T-helper 2 cell treated with Interferon-gamma antibody and Interleukin-4, amounts not matched to agents 100 ng/mL and 5 ng/mL, for 36 hours (primary cell): ENCODE measurements around the gene DALRD3. TPM values are rescaled to one million over a fixed set of nuclear protein-coding genes. Genes with fewer than 3 reads are reported as not detected.

Source experiments
- intact Hi-C: fragments of 100-400 bp; cut with micrococcal nuclease; formaldehyde crosslinking; loops from one replicate; pipeline ENCODE4 v1.15.1; 2023
- total RNA-seq: library from RNA; stranded (reverse); gene quantifications from 2 replicates; pipeline ENCODE4 v1.2.3, GENCODE V29; 2022

The DALRD3 gene
- total RNA-seq, 1 donor from 2014 or later = 23.7 TPM

DNA sequence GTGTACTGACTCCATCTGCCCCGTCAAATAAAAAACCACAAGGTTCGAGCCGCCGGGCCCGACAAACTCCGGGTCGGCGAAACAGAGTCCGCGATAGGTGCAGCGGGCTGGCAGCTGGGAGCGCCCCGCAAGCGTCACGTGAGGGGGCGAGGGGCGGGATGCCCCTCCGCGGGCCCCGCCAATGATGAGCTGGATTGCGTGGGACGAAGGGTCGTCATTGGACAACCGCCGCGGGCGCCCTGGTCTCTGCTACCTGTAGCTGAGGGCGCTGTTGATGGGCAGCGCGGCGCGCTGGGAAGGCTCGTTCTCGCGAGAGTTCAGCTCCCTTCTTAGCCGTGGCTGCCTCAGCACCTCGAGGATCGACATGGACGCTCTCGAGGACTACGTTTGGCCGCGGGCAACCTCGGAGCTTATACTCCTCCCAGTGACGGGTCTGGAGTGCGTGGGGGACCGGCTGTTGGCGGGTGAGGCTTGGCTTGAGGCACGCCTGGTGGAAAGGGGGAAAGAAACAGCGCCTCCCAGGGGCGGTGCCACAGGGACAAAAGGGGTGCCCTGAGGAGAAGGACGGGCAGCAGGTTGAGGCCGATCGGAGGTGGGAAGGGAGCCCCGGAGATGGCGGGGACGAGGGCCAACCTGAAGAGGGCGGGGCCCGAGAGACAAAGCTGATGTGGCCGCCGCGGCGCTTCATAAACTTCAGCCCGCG, 11.2 kb downstream of the DALRD3 start, which contains the start of gene WDR6:
Gene WDR6 (plus strand): TSS at position 324 of the 703 bp plus-strand sequence. CDS start 41 bp downstream, at position 365.
- intact Hi-C loops = loop anchor here (1.0 to 5.0 kb wide), 6 partner anchors 14 to 400 kb away; partner anchors contain the start of genes ARIH2, IP6K2, QRICH1 and UQCRC1

DNA sequence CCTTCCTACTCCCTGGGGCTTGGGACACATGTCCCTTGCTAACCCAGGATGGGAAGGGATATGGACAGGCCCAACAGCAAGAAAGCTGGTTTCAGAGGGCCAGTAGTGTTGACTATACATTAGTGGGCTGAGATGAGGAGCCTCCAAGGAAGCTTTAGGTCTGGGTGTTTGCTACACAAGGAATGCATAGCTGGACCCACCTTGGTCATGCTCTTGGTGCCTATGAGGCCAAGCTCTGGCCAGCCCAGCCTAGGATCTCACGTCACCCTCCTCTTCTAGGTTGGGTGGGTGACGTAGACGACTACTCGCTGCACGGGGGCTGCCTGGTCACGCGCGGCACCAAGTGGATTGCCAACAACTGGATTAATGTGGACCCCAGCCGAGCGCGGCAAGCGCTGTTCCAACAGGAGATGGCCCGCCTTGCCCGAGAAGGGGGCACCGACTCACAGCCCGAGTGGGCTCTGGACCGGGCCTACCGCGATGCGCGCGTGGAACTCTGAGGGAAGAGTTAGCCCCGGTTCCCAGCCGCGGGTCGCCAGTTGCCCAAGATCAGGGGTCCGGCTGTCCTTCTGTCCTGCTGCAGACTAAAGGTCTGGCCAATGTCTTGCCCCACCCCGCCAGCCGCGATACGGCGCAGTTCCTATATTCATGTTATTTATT, 11.8 kb downstream of the DALRD3 start:
- intact Hi-C loops = loop anchor here (1.0 to 5.0 kb wide), 6 partner anchors 15 to 399 kb away; partner anchors contain the start of genes ARIH2, IP6K2, QRICH1 and UQCRC1

DNA sequence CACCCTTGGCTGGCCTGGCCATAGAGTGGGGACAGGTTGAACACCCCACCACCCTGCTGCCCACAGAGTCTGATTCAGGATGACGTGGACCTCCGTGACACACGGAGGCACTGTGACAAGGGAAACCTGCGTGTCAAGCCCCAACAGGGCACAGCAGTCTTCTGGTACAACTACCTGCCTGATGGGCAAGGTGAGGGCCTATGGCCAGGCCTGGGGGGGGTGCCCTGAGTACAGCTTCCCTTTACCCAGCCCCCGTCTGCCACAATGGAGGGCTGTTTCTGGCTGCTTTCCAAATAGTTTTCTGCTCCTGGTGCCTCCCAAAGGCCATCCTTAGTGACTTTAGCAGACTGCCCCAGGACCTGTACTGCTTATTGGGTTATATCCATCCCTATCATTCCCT, 12.4 kb downstream of the DALRD3 start:
- intact Hi-C loops = loop anchor here (2.0 to 5.0 kb wide), 3 partner anchors 89 to 399 kb away; partner anchors contain the start of genes ARIH2, IP6K2 and UQCRC1

DNA sequence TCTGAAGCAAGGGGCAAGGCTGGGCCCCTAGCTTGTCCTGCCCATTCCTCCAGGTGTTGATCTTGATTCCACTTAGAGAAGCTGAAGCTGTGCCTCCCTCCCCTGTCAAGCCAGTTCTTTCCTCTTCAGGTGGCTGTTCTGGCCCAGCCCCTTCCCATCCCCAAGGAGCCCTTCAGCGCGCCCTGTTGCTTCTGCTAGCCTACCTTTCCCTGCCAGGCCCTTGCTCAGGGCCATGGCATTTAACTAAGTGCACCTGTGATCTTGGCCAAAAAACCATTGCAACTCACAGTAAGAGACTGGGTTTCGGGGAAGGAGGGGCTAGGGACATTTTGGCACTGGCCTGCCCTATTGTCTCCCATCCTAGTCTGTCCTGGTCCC, 13.1 kb downstream of the DALRD3 start:
- intact Hi-C loops = loop anchor here (5.0 kb wide), 2 partner anchors 88 to 398 kb away; partner anchors contain the start of genes ARIH2 and UQCRC1

DNA sequence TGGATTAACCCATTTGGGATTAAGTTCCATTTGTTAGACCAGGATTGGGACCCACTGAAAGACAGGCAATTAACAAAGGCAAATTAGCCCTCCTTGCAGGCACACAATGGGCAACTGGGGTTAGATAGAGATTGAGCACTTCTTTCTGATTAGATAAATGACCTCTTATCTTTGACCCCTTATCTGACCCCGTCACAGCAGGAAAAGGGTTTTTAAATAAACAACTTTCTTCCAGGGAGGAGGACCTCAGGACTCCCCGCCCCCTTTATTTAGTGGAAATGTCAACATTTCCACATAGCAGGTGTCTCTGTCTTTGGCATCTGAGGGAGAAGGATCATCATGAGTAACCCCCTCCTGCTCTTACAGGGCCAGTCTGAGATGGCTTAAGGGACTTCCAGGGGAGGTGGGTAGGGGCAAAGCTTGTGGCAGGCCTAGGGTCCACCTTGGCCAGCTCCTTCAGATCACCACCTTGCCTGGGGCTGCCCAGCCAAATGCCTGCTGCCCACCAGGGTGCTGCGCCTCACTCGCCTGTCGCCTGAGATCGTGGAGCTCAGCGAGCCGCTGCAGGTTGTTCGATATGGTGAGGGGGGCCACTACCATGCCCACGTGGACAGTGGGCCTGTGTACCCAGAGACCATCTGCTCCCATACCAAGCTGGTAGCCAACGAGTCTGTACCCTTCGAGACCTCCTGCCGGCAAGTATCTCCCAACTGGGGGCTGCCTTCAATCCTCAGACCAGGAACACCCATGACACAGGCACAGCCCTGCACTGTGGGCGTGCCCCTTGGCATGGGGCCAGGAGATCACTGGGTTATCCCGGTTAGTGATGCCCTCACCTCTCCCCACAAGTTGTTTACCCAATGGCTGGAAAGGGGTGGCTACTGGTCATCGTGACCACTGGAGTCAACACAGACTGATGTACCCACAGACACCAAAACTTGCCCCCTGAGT, 13.8 kb downstream of the DALRD3 start:
- intact Hi-C loops = loop anchor here (5.0 kb wide), 2 partner anchors 87 to 397 kb away; partner anchors contain the start of genes ARIH2 and UQCRC1

DNA sequence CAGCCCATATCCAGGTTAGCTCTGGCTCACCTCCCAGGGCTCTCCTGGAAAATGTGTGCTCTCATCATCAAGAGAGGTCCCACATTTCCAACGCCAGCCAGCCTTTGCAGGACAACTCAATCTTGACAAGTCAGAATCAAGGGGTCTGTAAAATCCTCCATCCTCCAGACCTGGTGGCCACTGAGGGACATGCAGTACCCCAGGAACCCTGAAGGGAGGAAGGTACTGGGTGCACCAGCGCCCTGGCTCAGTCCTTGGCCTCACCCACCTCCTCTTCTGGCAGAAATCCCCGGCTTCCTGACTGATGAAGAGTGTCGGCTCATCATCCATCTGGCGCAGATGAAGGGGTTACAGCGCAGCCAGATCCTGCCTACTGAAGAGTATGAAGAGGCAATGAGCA, 17.2 kb downstream of the DALRD3 start:
- intact Hi-C loops = no loop called here

DNA sequence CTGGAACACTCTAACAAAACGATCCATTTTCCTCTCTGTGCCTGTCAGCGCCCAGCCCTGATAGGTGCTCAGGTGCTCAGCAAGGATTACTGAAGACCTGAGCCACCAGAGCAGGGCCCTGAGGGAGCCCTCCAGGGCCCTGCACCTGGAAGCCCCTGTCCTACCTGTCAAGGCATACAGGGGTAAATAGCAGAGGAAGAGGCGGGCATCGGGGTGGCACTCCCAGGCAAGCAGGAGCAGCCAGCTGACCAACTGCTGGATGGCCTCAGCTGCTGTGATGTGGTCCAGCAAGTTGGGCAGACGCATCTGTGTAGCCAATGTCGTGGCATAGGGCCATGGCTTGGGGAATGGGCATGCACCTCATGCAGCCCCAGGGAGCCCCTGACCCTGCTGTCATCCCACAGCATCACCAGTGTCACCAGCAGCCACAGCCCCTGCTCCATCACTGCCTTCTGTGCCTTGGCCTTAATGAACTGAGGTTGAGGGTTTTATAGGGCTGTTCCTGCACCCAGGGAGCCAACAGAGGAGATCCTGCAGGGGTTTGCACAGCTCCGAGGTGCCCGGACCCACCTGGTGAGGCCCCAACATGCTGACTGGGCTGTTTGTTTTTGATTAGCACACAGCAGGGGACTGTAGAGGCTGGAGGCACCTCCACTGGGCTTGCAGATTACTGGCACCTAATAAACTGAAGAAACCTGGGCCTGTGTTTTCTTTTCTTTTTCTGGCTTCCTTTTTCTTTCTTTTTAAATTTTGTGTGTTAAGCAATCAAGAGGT, 19.1 kb downstream of the DALRD3 start:
- intact Hi-C loops = no loop called here

DNA sequence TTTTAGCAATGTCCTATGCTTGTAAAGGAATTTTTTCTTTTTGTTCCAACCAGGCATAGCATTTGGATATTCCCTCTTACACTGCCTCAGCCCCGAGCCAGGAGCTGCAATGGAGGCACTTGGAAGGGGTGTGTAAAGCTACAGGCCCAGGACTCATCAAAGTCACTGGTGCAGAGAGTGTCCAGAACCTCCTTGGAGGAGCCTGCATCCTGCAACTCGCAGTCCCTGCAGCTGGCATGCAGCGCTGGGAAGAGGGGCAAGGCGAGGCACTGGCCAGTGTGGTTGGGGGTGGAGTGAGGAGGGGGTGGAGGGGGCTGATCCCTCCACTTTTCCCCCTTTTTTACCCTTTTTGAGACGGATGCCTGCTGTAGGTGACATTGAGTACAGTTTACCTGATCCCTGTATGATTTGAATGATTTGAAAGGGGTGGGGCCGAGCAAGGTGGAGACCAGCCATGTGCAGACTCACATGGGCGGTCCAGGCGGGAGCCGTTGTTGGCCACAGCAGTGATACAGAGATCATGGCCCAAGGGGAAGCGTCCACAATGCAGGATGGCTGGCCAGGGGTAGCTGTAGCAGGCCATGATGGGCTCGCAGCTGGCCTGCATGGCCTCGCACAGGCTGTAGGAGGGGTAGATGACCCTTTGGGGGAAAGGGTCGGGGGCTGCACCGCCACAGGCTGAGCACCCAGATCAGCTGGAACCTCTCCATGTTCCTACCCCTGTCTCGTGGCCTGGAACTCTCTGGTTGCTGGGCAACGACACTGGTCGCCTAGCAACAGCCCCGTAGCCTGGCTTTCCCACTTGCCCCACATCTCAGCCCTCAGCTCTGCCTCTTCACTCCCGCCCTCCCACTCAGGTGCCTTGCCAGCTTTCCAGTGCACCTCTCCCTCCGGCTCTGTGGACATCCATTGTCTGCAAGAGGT, 20.4 kb downstream of the DALRD3 start:
- intact Hi-C loops = no loop called here

DNA sequence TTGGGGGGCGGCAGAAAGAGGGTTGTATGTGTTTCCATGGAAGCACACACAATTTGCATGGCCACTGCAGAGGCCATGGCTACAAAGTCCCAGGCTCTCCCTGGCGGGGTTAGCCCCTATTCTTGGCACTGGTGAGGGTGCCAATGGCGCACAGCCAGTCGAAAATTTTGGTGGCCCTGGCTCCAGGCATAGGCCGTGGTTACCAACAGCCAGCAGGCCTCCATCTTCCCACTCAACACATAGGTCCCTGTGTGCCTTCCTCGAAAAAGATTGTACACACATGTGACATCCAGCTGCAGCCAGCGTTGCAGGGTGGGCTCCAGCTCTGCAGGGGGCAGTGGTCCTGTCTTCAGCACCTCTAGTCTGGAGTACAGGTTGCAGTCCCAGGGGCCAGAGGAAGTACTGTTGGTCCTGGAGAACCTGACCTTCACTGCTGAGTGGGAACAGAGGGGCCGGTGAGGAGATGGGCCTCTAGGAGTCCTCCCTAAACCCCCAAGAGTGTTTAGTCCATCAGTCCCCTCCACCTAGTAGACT, 21.2 kb downstream of the DALRD3 start:
- intact Hi-C loops = no loop called here

DNA sequence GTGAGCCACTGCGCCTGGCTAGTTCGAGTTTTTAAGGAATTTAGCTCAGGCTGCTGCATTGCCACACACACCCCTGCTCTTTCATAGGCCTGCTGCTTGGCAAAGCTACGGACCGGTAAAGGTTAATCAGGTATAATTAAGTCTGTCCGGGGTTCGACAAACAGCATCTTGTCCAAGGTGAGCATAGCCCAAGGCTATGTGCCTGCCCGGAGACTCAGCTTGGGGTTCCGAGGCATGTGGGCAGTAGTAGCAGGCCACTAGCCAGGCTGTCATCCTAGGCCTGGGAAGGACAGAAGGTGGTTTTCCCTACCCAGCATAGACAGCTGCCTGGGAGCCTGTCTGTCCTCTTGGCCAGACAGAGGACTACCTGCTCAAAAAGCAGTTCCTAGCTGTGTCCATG, 21.7 kb downstream of the DALRD3 start:
- intact Hi-C loops = no loop called here

DNA sequence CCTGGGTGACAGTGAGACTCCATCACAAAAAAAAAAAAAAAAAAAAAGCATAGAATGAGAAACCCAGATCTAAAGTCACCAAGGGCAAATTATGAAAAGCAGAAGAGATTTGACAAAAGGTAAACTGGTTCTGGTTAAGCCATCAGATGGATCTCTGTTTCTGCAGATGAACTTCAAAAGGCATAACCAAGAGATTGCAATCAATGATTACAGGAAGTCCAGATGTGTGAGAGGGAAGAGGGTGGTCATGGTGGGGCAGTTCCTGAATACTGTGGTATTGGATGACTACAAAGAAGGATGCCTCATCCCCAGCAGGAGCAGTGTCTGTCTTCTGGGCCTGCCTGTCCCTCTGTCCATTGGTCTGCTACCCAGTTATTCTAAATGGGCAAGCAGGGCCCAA, 24.5 kb downstream of the DALRD3 start:
- intact Hi-C loops = no loop called here

DNA sequence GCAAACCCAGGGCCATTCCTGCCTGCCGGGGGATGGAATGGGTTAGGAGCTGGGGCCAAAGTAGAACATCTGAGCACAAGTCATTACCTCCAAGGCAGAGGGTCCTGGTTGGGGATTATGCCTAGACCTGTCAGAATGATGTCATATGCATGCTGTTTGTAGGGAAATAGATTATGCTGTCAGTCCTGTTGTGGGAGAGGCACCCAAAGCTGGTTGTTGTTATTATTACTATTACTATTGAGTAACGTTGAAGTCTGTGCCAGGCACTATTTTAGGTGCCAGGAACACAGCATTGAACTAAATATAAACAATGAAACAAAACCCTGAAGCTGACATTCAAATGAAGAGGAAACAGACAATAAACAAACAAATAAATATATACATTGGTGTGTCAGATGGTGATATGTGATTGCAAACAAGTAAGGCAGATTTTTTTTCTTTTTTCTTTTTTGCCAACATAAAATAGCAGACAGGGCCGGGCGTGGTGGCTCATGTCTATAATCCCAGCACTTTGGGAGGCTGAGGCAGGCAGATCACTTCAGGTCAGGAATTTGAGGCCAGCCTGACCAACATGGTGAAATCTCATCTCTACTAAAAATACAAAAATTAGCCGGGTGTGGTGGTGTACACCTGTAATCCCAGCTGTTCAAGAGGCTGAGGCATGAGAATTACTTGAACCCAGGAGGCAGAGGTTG, 26.4 kb downstream of the DALRD3 start:
- intact Hi-C loops = loop anchor here (2.0 kb wide), 1 partner anchor 29 kb away; no protein-coding TSS in a partner anchor

DNA sequence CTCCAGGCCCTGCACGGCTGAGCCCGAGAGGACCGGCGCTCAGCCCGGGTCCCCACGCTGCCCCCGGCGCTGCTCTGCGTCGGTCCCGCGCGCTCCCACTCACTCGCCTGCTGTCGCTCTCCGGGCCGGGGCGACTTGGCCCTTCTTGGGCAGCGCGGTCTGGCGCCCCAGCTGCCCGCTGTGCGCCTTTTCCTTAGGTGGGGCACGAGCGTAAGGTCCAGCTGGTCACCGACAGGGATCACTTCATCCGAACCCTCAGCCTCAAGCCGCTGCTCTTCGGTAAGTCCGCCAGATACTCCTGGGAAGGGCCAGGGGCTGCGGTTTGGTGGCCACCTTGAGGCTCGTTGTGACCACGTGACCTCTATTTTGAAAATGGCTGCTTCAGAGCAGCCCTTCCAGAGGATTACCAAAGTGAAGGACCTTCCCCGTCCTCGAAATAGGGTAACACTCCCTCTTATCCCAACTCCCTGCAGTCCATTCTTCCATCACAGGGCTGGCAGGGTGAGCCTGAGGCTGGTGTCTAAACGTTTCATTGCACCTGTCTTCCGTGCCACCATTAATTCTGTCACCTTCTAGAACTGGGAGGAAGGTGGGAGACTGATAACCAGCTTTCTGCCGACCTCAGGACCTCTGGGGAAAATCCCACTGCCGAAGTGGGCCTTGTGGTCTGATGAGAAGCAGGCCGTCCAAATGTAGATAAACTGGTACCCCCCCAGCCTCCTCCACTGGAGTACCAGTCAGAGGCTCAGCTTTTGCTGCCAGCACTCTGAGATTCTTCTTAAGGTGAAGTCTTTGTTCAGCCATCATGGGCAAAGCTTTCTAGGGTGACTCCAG, 27.5 kb downstream of the DALRD3 start:
- intact Hi-C loops = loop anchor here (2.0 kb wide), 1 partner anchor 30 kb away; no protein-coding TSS in a partner anchor

DNA sequence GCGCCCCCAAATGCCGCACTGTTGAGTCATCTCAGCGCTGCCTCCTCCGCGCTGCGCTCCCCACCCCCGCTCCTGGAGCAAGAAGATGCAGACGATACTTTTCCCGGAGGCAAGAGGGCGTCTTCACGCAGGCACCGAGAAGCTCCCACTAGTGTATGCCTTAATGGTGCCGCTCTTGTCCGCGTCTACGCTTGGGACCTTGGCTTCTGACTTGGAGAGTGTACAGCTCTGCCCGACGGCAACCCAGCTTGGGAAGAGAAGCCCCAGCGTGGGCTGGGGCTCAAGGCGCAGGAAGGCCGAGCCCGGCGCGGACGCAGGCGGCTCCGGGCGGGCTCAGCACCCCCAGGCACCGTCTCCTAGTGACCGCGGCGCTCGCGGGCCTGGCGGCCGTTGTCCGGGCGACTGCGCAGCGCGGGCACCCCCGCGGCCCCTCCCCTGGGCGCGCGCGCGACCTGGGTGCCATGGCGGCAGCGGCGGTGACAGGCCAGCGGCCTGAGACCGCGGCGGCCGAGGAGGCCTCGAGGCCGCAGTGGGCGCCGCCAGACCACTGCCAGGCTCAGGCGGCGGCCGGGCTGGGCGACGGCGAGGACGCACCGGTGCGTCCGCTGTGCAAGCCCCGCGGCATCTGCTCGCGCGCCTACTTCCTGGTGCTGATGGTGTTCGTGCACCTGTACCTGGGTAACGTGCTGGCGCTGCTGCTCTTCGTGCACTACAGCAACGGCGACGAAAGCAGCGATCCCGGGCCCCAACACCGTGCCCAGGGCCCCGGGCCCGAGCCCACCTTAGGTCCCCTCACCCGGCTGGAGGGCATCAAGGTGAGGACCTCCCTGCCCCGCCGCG, 28.4 kb downstream of the DALRD3 start, which contains the start of gene P4HTM:
Gene P4HTM (plus strand): TSS at position 446 of the 840 bp plus-strand sequence. CDS start 16 bp downstream, at position 462.
- intact Hi-C loops = loop anchor here (1.0 to 2.0 kb wide), 3 partner anchors 17 to 105 kb away; partner anchors contain the start of genes QRICH1 and WDR6

DNA sequence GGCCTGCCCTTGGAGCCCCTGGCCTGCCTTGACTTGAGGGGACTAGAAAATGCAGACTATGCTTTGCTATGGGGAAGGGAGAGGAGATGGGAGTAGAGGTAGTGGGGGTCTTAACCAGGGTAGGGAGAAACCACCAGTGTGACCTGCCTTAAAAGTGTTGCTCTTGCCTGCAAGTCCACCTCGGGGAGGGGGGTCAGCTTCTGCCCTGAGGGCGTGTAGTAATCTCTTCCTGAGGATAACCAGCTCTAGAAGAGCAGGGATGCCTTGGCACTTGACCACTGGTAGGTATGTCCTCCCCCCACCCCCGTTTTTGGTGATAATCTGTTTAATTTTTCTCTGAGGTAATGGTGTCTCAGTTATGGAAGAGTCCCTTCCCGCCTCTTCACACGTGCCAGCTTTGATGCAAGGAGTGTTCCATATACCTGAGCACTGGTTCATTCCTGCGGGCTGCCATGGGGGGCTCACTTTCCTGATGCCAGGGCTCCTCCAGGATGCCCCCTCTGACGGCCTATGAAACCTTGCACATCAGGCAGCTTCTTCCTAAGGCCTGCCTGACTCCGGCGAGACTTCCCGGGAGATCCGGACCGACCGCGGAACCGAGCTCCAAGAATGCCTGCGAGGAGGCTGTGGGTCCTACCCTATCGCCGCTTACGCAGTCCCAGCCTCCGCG, 29.1 kb downstream of the DALRD3 start:
- intact Hi-C loops = loop anchor here (1.0 to 2.0 kb wide), 2 partner anchors 18 to 106 kb away; partner anchors contain the start of genes QRICH1 and WDR6
